GM18526 (cell line): ENCODE measurements around the gene LIN28B.

Experiments
- POLR2A ChIP-seq: IDR thresholded peaks from 3 replicates; pipeline ENCODE4 v1.6.1; 2011; ENCODE audit not compliant: insufficient read length; ENCODE audit errors: extremely low read depth

Gene LIN28B

GRCh38 chr6:105038259-105038658 is 81.4 kb downstream of the LIN28B start:
- TF ChIP-seq POLR2A, result no peak

GRCh38 chr6:105041880-105042279 is 85.0 kb downstream of the LIN28B start:
- TF ChIP-seq POLR2A, result no peak

GRCh38 chr6:105042648-105043047 is 85.7 kb downstream of the LIN28B start:
- no peak for TF ChIP-seq POLR2A

GRCh38 chr6:105043979-105044378 is 87.1 kb downstream of the LIN28B start:
- TF ChIP-seq POLR2A, result no peak

- TF ChIP-seq POLR2A, result no peak
Measured at GRCh38 chr6:105045526-105045925, 88.6 kb downstream of the LIN28B start.

- no peak for TF ChIP-seq POLR2A
Measured at GRCh38 chr6:105051941-105052471, 95.1 kb downstream of the LIN28B start.

- TF ChIP-seq POLR2A, result no peak
Measured at GRCh38 chr6:105056646-105057045, 99.7 kb downstream of the LIN28B start.

GRCh38 chr6:105057160-105057559 is 100.3 kb downstream of the LIN28B start:
- TF ChIP-seq POLR2A, result no peak

- TF ChIP-seq POLR2A, result no peak
Measured at GRCh38 chr6:105058316-105058715, 101.4 kb downstream of the LIN28B start.

GRCh38 chr6:105058846-105059245 is 101.9 kb downstream of the LIN28B start:
- no peak for TF ChIP-seq POLR2A

GRCh38 chr6:105066233-105066632 is 109.3 kb downstream of the LIN28B start:
- no peak for TF ChIP-seq POLR2A

GRCh38 chr6:105066836-105067235 is 109.9 kb downstream of the LIN28B start:
- no peak for TF ChIP-seq POLR2A

GRCh38 chr6:105067329-105067728 is 110.4 kb downstream of the LIN28B start:
- no peak for TF ChIP-seq POLR2A

GRCh38 chr6:105068407-105068806 is 111.5 kb downstream of the LIN28B start:
- no peak for TF ChIP-seq POLR2A

- no peak for TF ChIP-seq POLR2A
Measured at GRCh38 chr6:105069821-105070445, 113.0 kb downstream of the LIN28B start.

GRCh38 chr6:105072798-105073199 is 115.9 kb downstream of the LIN28B start:
- no peak for TF ChIP-seq POLR2A

- TF ChIP-seq POLR2A, result no peak
Measured at GRCh38 chr6:105075210-105075609, 118.3 kb downstream of the LIN28B start.
